Smooth muscle cell (in vitro differentiated cells): ENCODE results near the gene SLC37A1. TPM values are rescaled to one million over a fixed set of nuclear protein-coding genes. Genes with fewer than 3 reads are reported as not detected.

Source experiments
- DNase-seq: peaks from one replicate; lab custom pipeline; 2025; ENCODE audit not compliant: unreplicated experiment; lab: John Stamatoyannopoulos, UW
- H2AFZ ChIP-seq: fragments of 200-600 bp; sonication (generic); 2 replicates; pipeline ENCODE4 v1.6.0; 2016; ENCODE audit warnings: antibody characterized with exemption, low read depth, mild to moderate bottlenecking
- H3F3A ChIP-seq: fragments of 200-600 bp; sonication (generic); 2 replicates; pipeline ENCODE4 v1.6.0; 2017; ENCODE audit warnings: antibody characterized with exemption, low read depth
- H3K27ac ChIP-seq: fragments of 200-600 bp; sonication (generic); 2 replicates; pipeline ENCODE4 v1.5.1; 2016; ENCODE audit warnings: low read depth, mild to moderate bottlenecking
- H3K27me3 ChIP-seq: fragments of 200-600 bp; sonication (generic); 2 replicates; pipeline ENCODE4 v1.6.1; 2016; ENCODE audit warnings: low read depth, mild to moderate bottlenecking
- H3K36me3 ChIP-seq: fragments of 200-600 bp; sonication (generic); 2 replicates; pipeline ENCODE4 v1.5.1; 2016; ENCODE audit warnings: low read depth
- H3K4me1 ChIP-seq: fragments of 200-600 bp; sonication (generic); 2 replicates; pipeline ENCODE4 v1.5.1; 2016; ENCODE audit warnings: low read depth
- H3K4me2 ChIP-seq: fragments of 200-600 bp; sonication (generic); 2 replicates; pipeline ENCODE4 v1.6.0; 2016; ENCODE audit warnings: mild to moderate bottlenecking
- H3K4me3 ChIP-seq: fragments of 200-600 bp; sonication (generic); 2 replicates; pipeline ENCODE4 v1.5.1; 2016; ENCODE audit warnings: mild to moderate bottlenecking
- H3K79me2 ChIP-seq: fragments of 200-600 bp; sonication (generic); 2 replicates; pipeline ENCODE4 v1.6.0; 2016; ENCODE audit warnings: low read depth, mild to moderate bottlenecking
- H3K9ac ChIP-seq: fragments of 200-600 bp; sonication (generic); 2 replicates; pipeline ENCODE4 v1.6.0; 2016; ENCODE audit warnings: low read depth
- H3K9me3 ChIP-seq: fragments of 200-600 bp; sonication (generic); replicated peaks from 2 replicates; pipeline ENCODE4 v1.5.1; 2016; ENCODE audit warnings: low read depth
- H4K20me1 ChIP-seq: fragments of 200-600 bp; sonication (generic); 2 replicates; pipeline ENCODE4 v1.6.0; 2016; ENCODE audit warnings: low read depth
- WGBS: methylation state at CpG from one replicate; pipeline ENCODE4 v1.1.7; 2016; ENCODE audit warnings: low lambda C conversion rate; 5-methylcytosine and 5-hydroxymethylcytosine counted together
- polyA plus RNA-seq: library from polyadenylated mRNA; unstranded; fragments of >200 nt; fragmentation: Nextera tagmentation; extraction: Ambion mirVana; gene quantifications from 2 replicates; pipeline ENCODE4 v1.2.1, GENCODE V29; 2016
- total RNA-seq: library from RNA; depleted of rRNA; stranded (reverse); fragments of >200 nt; gene quantifications from 2 replicates; pipeline ENCODE4 v1.2.3, GENCODE V29; 2014
- TF ChIP-seq, protein P1 (sequence below): fragments of 200-600 bp; sonication (generic); IDR thresholded peaks from 2 replicates; pipeline ENCODE4 v1.5.1; 2017; ENCODE audit warnings: borderline replicate concordance, mild to moderate bottlenecking, antibody characterized with exemption; ENCODE audit not compliant: insufficient read depth, poor library complexity, severe bottlenecking

Gene SLC37A1
- total and polyA plus RNA-seq, 2 experiments from 2014 or later = 15.0 to 18.0 TPM

- no peaks in the 10 kb centered on the region for H4K20me1 ChIP-seq
- no peak overlapping the region for H3K4me2 ChIP-seq
- H3K79me2 ChIP-seq = no peaks in the 10 kb centered on the region
- no peaks in the 10 kb centered on the region for H3F3A ChIP-seq
- H3K36me3 ChIP-seq = peaks cover 9% of the 10 kb centered on the region
- H3K27ac ChIP-seq = no peak overlapping the region
- 95% methylated on average over 16 of the region's 16 CpGs for WGBS
- no peak overlapping the region for H2AFZ ChIP-seq
- H3K27me3 ChIP-seq = no peaks in the 10 kb centered on the region
- H3K4me3 ChIP-seq = no peak overlapping the region
- TF ChIP-seq, protein P1, sequence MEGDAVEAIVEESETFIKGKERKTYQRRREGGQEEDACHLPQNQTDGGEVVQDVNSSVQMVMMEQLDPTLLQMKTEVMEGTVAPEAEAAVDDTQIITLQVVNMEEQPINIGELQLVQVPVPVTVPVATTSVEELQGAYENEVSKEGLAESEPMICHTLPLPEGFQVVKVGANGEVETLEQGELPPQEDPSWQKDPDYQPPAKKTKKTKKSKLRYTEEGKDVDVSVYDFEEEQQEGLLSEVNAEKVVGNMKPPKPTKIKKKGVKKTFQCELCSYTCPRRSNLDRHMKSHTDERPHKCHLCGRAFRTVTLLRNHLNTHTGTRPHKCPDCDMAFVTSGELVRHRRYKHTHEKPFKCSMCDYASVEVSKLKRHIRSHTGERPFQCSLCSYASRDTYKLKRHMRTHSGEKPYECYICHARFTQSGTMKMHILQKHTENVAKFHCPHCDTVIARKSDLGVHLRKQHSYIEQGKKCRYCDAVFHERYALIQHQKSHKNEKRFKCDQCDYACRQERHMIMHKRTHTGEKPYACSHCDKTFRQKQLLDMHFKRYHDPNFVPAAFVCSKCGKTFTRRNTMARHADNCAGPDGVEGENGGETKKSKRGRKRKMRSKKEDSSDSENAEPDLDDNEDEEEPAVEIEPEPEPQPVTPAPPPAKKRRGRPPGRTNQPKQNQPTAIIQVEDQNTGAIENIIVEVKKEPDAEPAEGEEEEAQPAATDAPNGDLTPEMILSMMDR = no peak
- DNase-seq = no peak
- no peak overlapping the region for H3K9ac ChIP-seq
- H3K4me1 ChIP-seq = no peaks in the 10 kb centered on the region
- H3K9me3 ChIP-seq = peaks cover 11% of the 10 kb centered on the region
Observed at GRCh38 chr21:42580793-42581321, 67.2 kb downstream of the SLC37A1 start.

- Histone ChIP-seq H3K27me3 (no peaks in the 10 kb centered on the region), H3F3A (no peaks in the 10 kb centered on the region), H3K4me1 (no peaks in the 10 kb centered on the region), H3K9ac (no peak overlapping the region), H3K9me3 (peaks cover 9% of the 10 kb centered on the region), H3K36me3 (peaks cover 6% of the 10 kb centered on the region), H3K4me2 (no peak overlapping the region), H2AFZ (no peak overlapping the region), H4K20me1 (no peaks in the 10 kb centered on the region), H3K4me3 (no peak overlapping the region), H3K27ac (no peak overlapping the region), H3K79me2 (no peaks in the 10 kb centered on the region)
- TF ChIP-seq, protein P1 = no peak
- 92% methylated on average over 13 of the region's 13 CpGs for WGBS
- no peak for DNase-seq
Observed at GRCh38 chr21:42581336-42581992, 67.8 kb downstream of the SLC37A1 start.

DNA sequence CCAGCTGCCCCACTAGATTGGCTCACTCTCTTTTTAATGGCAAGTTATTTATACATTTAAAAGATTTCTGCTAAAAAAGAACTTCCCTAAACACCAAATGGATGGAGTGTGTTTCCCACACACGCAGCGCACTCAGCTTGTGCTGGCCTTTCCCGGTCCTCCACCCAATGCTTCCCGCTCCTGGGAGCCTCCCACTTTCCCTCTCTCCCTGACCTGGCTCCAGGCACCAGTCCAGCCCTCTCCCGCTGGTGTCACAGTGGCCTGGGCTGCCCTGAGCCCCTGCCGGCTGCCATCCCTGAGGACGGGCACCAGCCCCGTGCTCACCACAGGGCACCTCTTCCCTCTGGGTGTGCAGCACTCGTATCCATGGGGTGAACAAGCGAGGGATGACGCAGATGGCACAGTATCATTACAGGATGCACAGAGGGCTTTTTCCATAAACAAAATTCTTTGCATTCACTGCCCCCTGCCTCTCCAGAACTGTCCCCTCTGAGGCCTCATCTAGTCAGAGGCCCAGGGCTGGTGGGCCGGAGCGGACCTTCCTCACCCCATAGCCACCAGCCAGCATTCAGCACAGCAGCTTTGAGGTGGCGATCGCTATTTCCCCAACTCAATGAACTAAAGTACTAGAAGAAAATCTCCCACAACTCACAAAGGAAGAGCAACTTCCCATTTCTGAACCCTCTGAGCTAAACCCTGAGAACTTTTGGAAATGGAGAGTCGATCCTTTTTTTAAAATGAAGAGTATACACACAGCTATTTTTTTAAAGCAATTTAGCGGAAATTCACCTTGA is 68.5 kb downstream of the SLC37A1 start:
- no peaks in the 10 kb centered on the region for H3F3A ChIP-seq
- no peak for DNase-seq
- no peaks in the 10 kb centered on the region for H3K27me3 ChIP-seq
- peaks cover 2% of the 10 kb centered on the region for H3K9me3 ChIP-seq
- no peaks in the 10 kb centered on the region for H3K4me1 ChIP-seq
- no peak overlapping the region for H2AFZ ChIP-seq
- H3K36me3 ChIP-seq = no peaks in the 10 kb centered on the region
- no peak overlapping the region for H3K4me3 ChIP-seq
- TF ChIP-seq, protein P1 = no peak
- H3K9ac ChIP-seq = no peak overlapping the region
- H3K4me2 ChIP-seq = no peak overlapping the region
- H4K20me1 ChIP-seq = no peaks in the 10 kb centered on the region
- WGBS = 94% methylated on average over 17 of the region's 17 CpGs
- H3K79me2 ChIP-seq = no peaks in the 10 kb centered on the region
- H3K27ac ChIP-seq = no peak overlapping the region
